Forelimb muscle (tissue), 1 donor: Measurements from ENCODE around the gene FAM72B. TPM values are rescaled to one million over a fixed set of nuclear protein-coding genes. Genes with fewer than 3 reads are reported as not detected.
"Not testable (repeated sequence)": the region's sequence is repeated elsewhere in the genome, so short reads cannot be mapped to it uniquely, and the experiment has no call there.

Experiments used
- DNase-seq: peaks from one replicate; pipeline ENCODE4 v3.0.0-alpha.2; 2013; ENCODE audit warnings: low read depth
- polyA plus RNA-seq: library from polyadenylated mRNA; unstranded; fragments of 120-200 nt; gene quantifications from one replicate; pipeline ENCODE4 v1.2.1, GENCODE V29; 2013; ENCODE audit not compliant: insufficient read length

The FAM72B gene
- 3.5 TPM for polyA plus RNA-seq

GRCh38 chr1:121184290-121185127, at the start of gene FAM72B, which contains the start of gene SRGAP2C:
Gene FAM72B, minus strand, starts transcription at chr1:121184340. Its CDS starts 851 bp downstream, at chr1:121183489.
Gene SRGAP2C, plus strand, starts transcription at chr1:121184975. Its CDS starts 2,472 bp downstream, at chr1:121187447.
- DNase-seq: peak; percentile 95

- not testable (repeated sequence) for DNase-seq
These were observed 48.4 kb upstream of the FAM72B start for GRCh38 chr1:121232445-121233125.

GRCh38 chr1:121230636-121231035, 46.5 kb upstream of the FAM72B start:
- DNase-seq: not testable (repeated sequence)

GRCh38 chr1:121227544-121228330, 43.6 kb upstream of the FAM72B start:
- DNase-seq: not testable (repeated sequence)

- not testable (repeated sequence) for DNase-seq
These were observed 42.8 kb upstream of the FAM72B start for GRCh38 chr1:121226925-121227324.

GRCh38 chr1:121226295-121226904, 42.3 kb upstream of the FAM72B start:
- not testable (repeated sequence) for DNase-seq

GRCh38 chr1:121224714-121225113, 40.6 kb upstream of the FAM72B start:
- DNase-seq: not testable (repeated sequence)

GRCh38 chr1:121221770-121222169, 37.6 kb upstream of the FAM72B start:
- DNase-seq: not testable (repeated sequence)

GRCh38 chr1:121216676-121217075, 32.5 kb upstream of the FAM72B start:
- DNase-seq: not testable (repeated sequence)

GRCh38 chr1:121215699-121216417, 31.7 kb upstream of the FAM72B start:
- not testable (repeated sequence) for DNase-seq

- not testable (repeated sequence) for DNase-seq
These were observed 30.5 kb upstream of the FAM72B start for GRCh38 chr1:121214544-121215156.

GRCh38 chr1:121213491-121213890, 29.4 kb upstream of the FAM72B start:
- not testable (repeated sequence) for DNase-seq

GRCh38 chr1:121210778-121211177, 26.6 kb upstream of the FAM72B start:
- not testable (repeated sequence) for DNase-seq

- DNase-seq: not testable (repeated sequence)
These were observed 24.2 kb upstream of the FAM72B start for GRCh38 chr1:121208375-121208774.

GRCh38 chr1:121207328-121207727, 23.2 kb upstream of the FAM72B start:
- DNase-seq: not testable (repeated sequence)

GRCh38 chr1:121205786-121206711, 21.9 kb upstream of the FAM72B start:
- not testable (repeated sequence) for DNase-seq

- DNase-seq: not testable (repeated sequence)
These were observed 18.8 kb upstream of the FAM72B start for GRCh38 chr1:121202986-121203385.

GRCh38 chr1:121200985-121201981, 17.1 kb upstream of the FAM72B start:
- not testable (repeated sequence) for DNase-seq
